MM.1S (cell line): ENCODE measurements around the gene OR52K2.

Experiments used
- CTCF ChIP-seq: fragments of 300-600 bp; sonication (generic); IDR thresholded peaks from 2 replicates; pipeline ENCODE4 v1.5.1; 2016; ENCODE audit warnings: antibody characterized with exemption, low read length, mixed read lengths
- EZH2phosphoT487 ChIP-seq: fragments of 300-600 bp; sonication (generic); IDR thresholded peaks from 2 replicates; pipeline ENCODE4 v1.6.1; 2018; ENCODE audit warnings: antibody characterized with exemption, low read length

GRCh38 chr11:4466131-4466870 lies 17.2 kb downstream of the OR52K2 start:
- TF ChIP-seq CTCF (no peak), EZH2phosphoT487 (no peak)
